ENCODE measurements around the gene NEK4.

Gene NEK4

DNA sequence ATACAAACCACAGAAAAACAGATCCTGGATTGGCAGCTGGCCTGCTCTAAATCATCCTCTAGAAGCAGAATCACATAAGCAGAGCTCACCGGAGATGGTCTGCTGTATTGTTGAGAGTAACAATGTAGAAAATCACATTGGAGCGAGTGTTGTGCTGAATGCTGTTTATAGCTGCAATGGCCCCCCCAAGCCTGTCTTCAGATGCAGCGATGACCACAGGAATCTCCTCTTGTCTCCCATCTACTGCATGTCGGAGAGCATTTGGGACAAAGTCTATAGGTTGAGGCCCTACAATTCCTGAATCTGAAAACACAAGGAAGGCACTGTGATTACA, 73.1 kb downstream of the NEK4 start:
- no peak overlapping the region for H3K4me3 ChIP-seq (ENCODE audit: low read depth, low read length)
- no peak for DNase-seq (ENCODE audit: low read depth)
- TF ChIP-seq CTCF (conservative IDR thresholded peaks at IDR 0.05; ENCODE audit: low read depth, low read length) = no peak

- no peak overlapping the region for H3K4me3 ChIP-seq (ENCODE audit: low read depth, low read length)
- no peak for TF ChIP-seq CTCF (conservative IDR thresholded peaks at IDR 0.05; ENCODE audit: low read depth, low read length)
- DNase-seq (ENCODE audit: low read depth) = no peak
Measured at GRCh38 chr3:52696830-52697631, 73.7 kb downstream of the NEK4 start.

DNA sequence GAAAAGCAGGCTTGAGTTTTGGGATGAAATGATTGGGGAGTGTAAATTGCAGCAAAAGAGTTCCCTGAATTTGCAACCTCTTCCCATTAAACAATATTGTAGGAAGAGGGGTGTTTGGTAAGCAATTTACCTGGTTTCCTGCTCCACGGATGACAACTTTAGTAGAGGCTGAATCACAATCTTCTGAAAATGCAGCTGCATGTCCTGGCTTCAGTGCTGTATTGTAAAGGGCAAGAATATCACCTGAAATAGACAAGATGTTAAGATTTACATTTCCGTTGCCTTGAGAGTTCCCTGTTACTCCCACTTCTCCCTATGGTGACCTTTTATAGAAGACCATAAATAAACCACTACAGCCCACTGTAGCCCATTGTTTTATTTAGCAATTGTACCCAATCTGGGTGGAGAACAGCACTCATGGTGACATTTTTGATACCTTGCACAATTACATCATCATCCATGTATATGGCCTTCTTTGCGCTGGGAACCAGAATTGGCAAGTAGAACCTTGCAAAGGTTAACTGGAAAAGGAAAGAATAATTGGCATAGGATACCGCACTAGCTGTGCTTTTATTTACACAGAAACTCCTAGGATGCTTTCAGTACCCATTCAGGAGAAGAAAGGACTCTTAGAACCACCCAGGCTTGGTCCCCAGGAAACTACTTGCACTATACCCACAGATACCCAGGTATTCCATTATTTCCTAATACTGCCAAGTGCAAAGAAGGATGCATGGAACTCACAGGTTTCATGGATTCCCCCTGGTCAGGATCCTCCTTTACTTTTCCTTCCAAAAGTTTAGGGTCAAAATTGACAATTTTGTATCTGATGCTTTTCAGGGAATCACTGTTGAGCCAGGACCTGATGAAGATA, 74.7 kb downstream of the NEK4 start:
- H3K4me3 ChIP-seq (ENCODE audit: low read depth, low read length) = no peak overlapping the region
- DNase-seq (ENCODE audit: low read depth) = no peak
- TF ChIP-seq CTCF (conservative IDR thresholded peaks at IDR 0.05; ENCODE audit: low read depth, low read length) = no peak

GRCh38 chr3:52694528-52695189, 76.1 kb downstream of the NEK4 start:
- H3K4me3 ChIP-seq (ENCODE audit: low read depth, low read length) = no peak overlapping the region
- no peak for TF ChIP-seq CTCF (conservative IDR thresholded peaks at IDR 0.05; ENCODE audit: low read depth, low read length)
- no peak for DNase-seq (ENCODE audit: low read depth)

GRCh38 chr3:52693071-52693470, 77.7 kb downstream of the NEK4 start:
- TF ChIP-seq CTCF (conservative IDR thresholded peaks at IDR 0.05; ENCODE audit: low read depth, low read length) = no peak
- DNase-seq (ENCODE audit: low read depth) = no peak
- H3K4me3 ChIP-seq (ENCODE audit: low read depth, low read length) = no peak overlapping the region

- no peak for TF ChIP-seq CTCF (conservative IDR thresholded peaks at IDR 0.05; ENCODE audit: low read depth, low read length)
- H3K4me3 ChIP-seq (ENCODE audit: low read depth, low read length) = no peak overlapping the region
- no peak for DNase-seq (ENCODE audit: low read depth)
Measured at GRCh38 chr3:52690560-52690959, 80.2 kb downstream of the NEK4 start.
